HepG2 (cell line): ENCODE data around the gene UBAP2. TPM values are rescaled to one million over a fixed set of nuclear protein-coding genes. Genes with fewer than 3 reads are reported as not detected.

Experiments used
- ARID3A ChIP-seq: IDR thresholded peaks from 2 replicates; pipeline ENCODE4 v1.6.1; 2012; ENCODE audit warnings: low read depth, low read length, improper control_type of control experiment
- BRF2 ChIP-seq: sonication (generic); formaldehyde crosslinking; IDR thresholded peaks from 2 replicates; pipeline ENCODE4 v1.8.1; 2022; ENCODE audit warnings: mild to moderate bottlenecking, missing genetic modification reagents
- FIP1L1 ChIP-seq: fragments of 200-400 bp; formaldehyde crosslinking; IDR thresholded peaks from 2 replicates; pipeline ENCODE4 v1.6.1; 2018; ENCODE audit warnings: low read depth, mild to moderate bottlenecking, low read length, moderate library complexity, borderline replicate concordance; ENCODE audit not compliant: insufficient read depth
- FOXO4 ChIP-seq: sonication (generic); formaldehyde crosslinking; conservative IDR thresholded peaks from 2 replicates; pipeline ENCODE4 v1.8.1; 2023; ENCODE audit warnings: missing genetic modification reagents
- FOXP1 ChIP-seq, 2 experiments: fragments of 450-650 bp in 1 of 2; IDR thresholded peaks; 2 replicates each; pipeline ENCODE4 v1.6.1; 2017 to 2018; ENCODE audit warnings: antibody characterized with exemption in 1 of 2
- HHEX ChIP-seq: IDR thresholded peaks from 2 replicates; pipeline ENCODE4 v1.6.1; 2016; ENCODE audit warnings: control low read depth
- MEIS2 ChIP-seq: sonication (generic); formaldehyde crosslinking; IDR thresholded peaks from 2 replicates; pipeline ENCODE4 v1.9.0; 2021; ENCODE audit warnings: mild to moderate bottlenecking, missing genetic modification reagents
- NFE2 ChIP-seq: sonication (generic); formaldehyde crosslinking; IDR thresholded peaks from 2 replicates; pipeline ENCODE4 v1.4.0; 2020; ENCODE audit warnings: missing genetic modification reagents
- PLSCR1 ChIP-seq: sonication (generic); formaldehyde crosslinking; IDR thresholded peaks from 2 replicates; pipeline ENCODE4 v1.5.0; 2020; ENCODE audit warnings: missing genetic modification reagents, mild to moderate bottlenecking, borderline replicate concordance
- PRMT3 ChIP-seq: sonication (generic); formaldehyde crosslinking; IDR thresholded peaks from 2 replicates; pipeline ENCODE4 v1.8.1; 2022; ENCODE audit warnings: low read depth, mild to moderate bottlenecking, moderate library complexity, missing genetic modification reagents, borderline replicate concordance
- SNRNP70 ChIP-seq: fragments of 200-400 bp; formaldehyde crosslinking; IDR thresholded peaks from 2 replicates; pipeline ENCODE4 v1.6.1; 2017; ENCODE audit warnings: mild to moderate bottlenecking, low read depth, low read length, moderate library complexity
- TIGD3 ChIP-seq: sonication (generic); formaldehyde crosslinking; IDR thresholded peaks from 2 replicates; pipeline ENCODE4 v1.5.1; 2020; ENCODE audit warnings: mild to moderate bottlenecking, missing genetic modification reagents, borderline replicate concordance
- YEATS2 ChIP-seq: sonication (generic); formaldehyde crosslinking; IDR thresholded peaks from 2 replicates; pipeline ENCODE4 v1.4.0; 2020; ENCODE audit warnings: missing genetic modification reagents, borderline replicate concordance
- ZNF260 ChIP-seq: sonication (generic); formaldehyde crosslinking; IDR thresholded peaks from 2 replicates; pipeline ENCODE4 v1.4.0; 2020; ENCODE audit warnings: missing genetic modification reagents, low read depth, mild to moderate bottlenecking, borderline replicate concordance
- ZNF296 ChIP-seq: sonication (generic); formaldehyde crosslinking; conservative IDR thresholded peaks from 2 replicates; pipeline ENCODE4 v1.5.0; 2020; ENCODE audit warnings: mild to moderate bottlenecking, missing genetic modification reagents
- ZNF496 ChIP-seq: sonication (generic); formaldehyde crosslinking; IDR thresholded peaks from 2 replicates; pipeline ENCODE4 v1.8.1; 2023; ENCODE audit warnings: mild to moderate bottlenecking, moderate library complexity, missing genetic modification reagents; ENCODE audit not compliant: insufficient replicate concordance
- ZNF564 ChIP-seq: sonication (generic); formaldehyde crosslinking; IDR thresholded peaks from 2 replicates; pipeline ENCODE4 v1.8.1; 2023; ENCODE audit warnings: mild to moderate bottlenecking, missing genetic modification reagents
- ZNF614 ChIP-seq: IDR thresholded peaks from 2 replicates; pipeline ENCODE4 v1.6.1; 2018; ENCODE audit warnings: missing biosample characterization, missing genetic modification reagents, inconsistent platforms, borderline replicate concordance
- ZNF75D ChIP-seq: sonication (generic); formaldehyde crosslinking; IDR thresholded peaks from 2 replicates; pipeline ENCODE4 v1.8.1; 2023; ENCODE audit warnings: missing genetic modification reagents, mild to moderate bottlenecking, borderline replicate concordance
- ZNF772 ChIP-seq: sonication (generic); formaldehyde crosslinking; IDR thresholded peaks from 2 replicates; pipeline ENCODE4 v1.5.0; 2020; ENCODE audit warnings: mild to moderate bottlenecking, missing genetic modification reagents
- ZNF780A ChIP-seq: sonication (generic); formaldehyde crosslinking; IDR thresholded peaks from 2 replicates; pipeline ENCODE4 v1.8.0; 2022; ENCODE audit warnings: mild to moderate bottlenecking, missing genetic modification reagents, moderate library complexity
- ZNF781 ChIP-seq: sonication (generic); formaldehyde crosslinking; IDR thresholded peaks from 2 replicates; pipeline ENCODE4 v1.5.1; 2020; ENCODE audit warnings: borderline replicate concordance, mild to moderate bottlenecking, missing genetic modification reagents; ENCODE audit errors: not compliant biosample characterization
- ZSCAN9 ChIP-seq: IDR thresholded peaks from 2 replicates; pipeline ENCODE4 v1.6.1; 2016; ENCODE audit warnings: borderline replicate concordance
- polyA plus RNA-seq, 8 experiments: library from polyadenylated mRNA; depleted of rRNA in 3 of 8; stranded (reverse) in 7 of 8; unstranded in 1 of 8; fragments of >200 nt; fragmentation: Illumina TruSeq in 4 of 8; extraction: Trizol in 4 of 8; gene quantifications; 2 replicates each; pipeline versions ENCODE4 v1.2.1 to v1.2.3, GENCODE V29; 2011 to 2016; ENCODE audit warnings: low read depth in 4 of 8, missing spikeins in 1 of 8, mixed read lengths in 1 of 8; ENCODE audit not compliant: insufficient read depth in 1 of 8
- total RNA-seq, 5 experiments: library from RNA; depleted of rRNA; stranded (reverse); fragments of >200 nt; fragmentation: Illumina TruSeq; extraction: Trizol; gene quantifications; 2 replicates each; pipeline ENCODE4 v1.2.3, GENCODE V29; 2016; ENCODE audit warnings: low read depth in 1 of 5

The UBAP2 gene
- total and polyA plus RNA-seq, 2 of the 13 experiments (the other 11 are each of a cell fraction or from before 2014, with no cell fraction given): 19.0 to 22.0 TPM

GRCh38 chr9:34072868-34073590, 24.3 kb upstream of the UBAP2 start (continued):
- TF ChIP-seq TIGD3 (CRISPR knock-in tag): no peak
- TF ChIP-seq ZNF780A (CRISPR knock-in tag): no peak
- no peak for TF ChIP-seq PLSCR1 (CRISPR knock-in tag)
- TF ChIP-seq ARID3A: peak; percentile 49; the same call in 1 of the 2 replicates
- TF ChIP-seq ZNF614 (CRISPR knock-in tag): peak; percentile 56; the same call in 1 of the 2 replicates
- TF ChIP-seq PRMT3: 0 out of 2 replicates have a peak, but pooled peaks have one; percentile 43
- no peak for TF ChIP-seq ZNF772 (CRISPR knock-in tag)
- TF ChIP-seq ZNF496 (CRISPR knock-in tag): no peak
- TF ChIP-seq ZNF781 (CRISPR knock-in tag): peak; percentile 58
- no peak for TF ChIP-seq MEIS2 (CRISPR knock-in tag)
- peak; percentile 77 for TF ChIP-seq FOXP1 (IDR thresholded peaks at IDR 0.05)
- peak; percentile 91 for TF ChIP-seq FOXP1 (CRISPR knock-in tag; IDR thresholded peaks at IDR 0.05)
- TF ChIP-seq ZSCAN9 (CRISPR knock-in tag): peak; percentile 68; the same call in 1 of the 2 replicates
- no peak for TF ChIP-seq BRF2 (CRISPR knock-in tag)
- TF ChIP-seq FOXO4 (CRISPR knock-in tag): 0 out of 2 replicates have a peak, but pooled peaks have one; percentile 26
- no peak for TF ChIP-seq SNRNP70
- no peak for TF ChIP-seq ZNF296 (CRISPR knock-in tag)
- no peak for TF ChIP-seq HHEX (CRISPR knock-in tag)
- TF ChIP-seq ZNF260: no peak
- TF ChIP-seq FIP1L1: no peak
- TF ChIP-seq ZNF75D (CRISPR knock-in tag): no peak
- peak; percentile 75; the same call in 1 of the 2 replicates for TF ChIP-seq ZNF564 (CRISPR knock-in tag)
- no peak for TF ChIP-seq YEATS2 (CRISPR knock-in tag)
- no peak for TF ChIP-seq NFE2 (CRISPR knock-in tag)
